ENCODE results near the gene TEKT5.
A peak's percentile ranks its signal among the peaks of the same experiment; 100 is the strongest.
"Not testable (repeated sequence)": the region's sequence is repeated elsewhere in the genome, so short reads cannot be mapped to it uniquely, and the experiment has no call there.

TEKT5 gene

GRCh38 chr16:10641953-10642949, 52.5 kb downstream of the TEKT5 start:
- DNase-seq: no peak
- in situ Hi-C loops (cut with MboI; ENCODE audit: low pct_unique_long_range_greater_than_20kb, low sequenced_read_pairs): no loop called here

- DNase-seq: no peak
- in situ Hi-C loops (cut with MboI; ENCODE audit: low pct_unique_long_range_greater_than_20kb, low sequenced_read_pairs): no loop called here
Measured at GRCh38 chr16:10641555-10641952, 53.2 kb downstream of the TEKT5 start.

DNA sequence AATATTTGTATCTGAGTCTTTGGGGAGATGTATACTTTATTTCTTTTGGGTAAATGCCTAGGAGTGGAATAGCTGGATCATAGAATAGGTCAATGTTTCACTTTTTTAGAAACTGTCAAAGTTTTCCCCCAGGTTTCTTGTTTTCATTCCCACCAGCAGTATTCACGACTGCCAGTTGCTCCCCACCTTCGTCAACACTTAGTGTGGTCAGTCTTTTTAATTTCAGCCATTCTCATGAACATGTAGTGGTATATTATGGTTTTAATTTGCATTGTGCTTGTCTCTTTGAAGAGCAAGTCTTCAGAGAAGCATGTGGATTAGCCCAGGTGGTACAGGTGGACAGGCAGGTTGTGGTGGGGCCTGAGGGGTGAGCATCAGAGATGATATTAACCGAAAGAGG, 53.8 kb downstream of the TEKT5 start:
- no peak for DNase-seq
- in situ Hi-C loops (cut with MboI; ENCODE audit: low pct_unique_long_range_greater_than_20kb, low sequenced_read_pairs): no loop called here

- in situ Hi-C loops (cut with MboI; ENCODE audit: low pct_unique_long_range_greater_than_20kb, low sequenced_read_pairs): no loop called here
- no peak for DNase-seq
Measured at GRCh38 chr16:10638101-10638500, 56.6 kb downstream of the TEKT5 start.

DNA sequence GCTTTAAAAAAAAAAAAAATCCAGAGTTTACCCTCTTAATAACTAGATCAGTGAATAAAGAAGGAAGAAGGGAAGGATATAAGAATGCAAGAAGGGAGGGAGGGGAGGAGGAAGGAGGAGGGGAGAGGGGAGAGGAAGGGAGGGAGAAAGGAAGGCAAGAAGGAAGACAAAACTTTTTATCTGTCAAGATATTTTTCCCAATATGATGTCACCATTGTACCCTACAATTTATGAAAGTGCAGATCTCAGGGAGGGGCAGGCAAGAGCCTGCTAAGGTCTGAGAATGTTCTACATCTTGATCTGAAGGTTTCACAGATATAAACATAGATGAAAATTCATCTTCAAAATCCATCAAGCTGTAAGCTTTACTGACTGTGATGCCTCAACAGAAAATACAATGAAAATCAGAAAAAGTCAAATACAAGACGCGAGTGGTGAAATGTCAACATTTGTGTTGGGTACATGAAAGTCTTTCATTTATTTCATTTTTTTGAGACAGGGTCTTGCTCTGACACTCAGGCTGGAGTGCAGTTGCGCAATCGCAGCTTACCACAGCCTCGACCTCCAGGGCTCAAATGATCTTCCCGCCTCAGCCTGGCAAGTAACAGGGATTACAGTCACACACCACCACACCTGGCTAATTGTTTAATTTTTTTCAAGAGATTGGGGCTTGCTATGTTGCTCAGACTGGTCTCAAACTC, 57.2 kb downstream of the TEKT5 start:
- peak; percentile 40 for DNase-seq
- in situ Hi-C loops (cut with MboI; ENCODE audit: low pct_unique_long_range_greater_than_20kb, low sequenced_read_pairs): no loop called here

- in situ Hi-C loops (cut with MboI; ENCODE audit: low pct_unique_long_range_greater_than_20kb, low sequenced_read_pairs): no loop called here
- DNase-seq: no peak
Measured at GRCh38 chr16:10635365-10636021, 59.2 kb downstream of the TEKT5 start.

GRCh38 chr16:10633429-10633828, 61.3 kb downstream of the TEKT5 start:
- in situ Hi-C loops (cut with MboI; ENCODE audit: low pct_unique_long_range_greater_than_20kb, low sequenced_read_pairs): not testable (repeated sequence)

DNA sequence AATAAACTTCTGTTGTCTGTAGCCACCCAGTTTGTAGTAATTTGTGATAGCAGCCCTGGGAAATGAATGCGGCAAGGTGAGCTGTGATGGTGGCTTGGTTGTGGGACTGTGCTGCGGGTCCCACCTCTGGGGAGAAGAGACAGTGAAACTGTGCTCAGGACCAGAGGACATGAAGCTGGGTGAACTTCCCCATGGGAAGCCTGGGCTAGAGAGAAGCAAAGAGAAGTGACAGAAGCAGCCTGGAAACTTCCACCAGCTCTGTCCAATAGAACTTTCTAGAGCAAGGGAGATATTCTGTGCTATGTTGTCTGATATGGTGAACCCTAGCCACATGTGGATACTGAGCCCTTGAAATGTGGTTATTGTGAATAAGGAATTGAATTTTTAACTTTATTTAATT, 62.8 kb downstream of the TEKT5 start:
- DNase-seq: no peak
- in situ Hi-C loops (cut with MboI; ENCODE audit: low pct_unique_long_range_greater_than_20kb, low sequenced_read_pairs): no loop called here

More at GRCh38 chr16:10633429-10633828, 61.3 kb downstream of the TEKT5 start:
- DNase-seq: not testable (repeated sequence)

GRCh38 chr16:10629592-10629963, 65.2 kb downstream of the TEKT5 start:
- in situ Hi-C loops (cut with MboI; ENCODE audit: low pct_unique_long_range_greater_than_20kb, low sequenced_read_pairs): no loop called here

DNA sequence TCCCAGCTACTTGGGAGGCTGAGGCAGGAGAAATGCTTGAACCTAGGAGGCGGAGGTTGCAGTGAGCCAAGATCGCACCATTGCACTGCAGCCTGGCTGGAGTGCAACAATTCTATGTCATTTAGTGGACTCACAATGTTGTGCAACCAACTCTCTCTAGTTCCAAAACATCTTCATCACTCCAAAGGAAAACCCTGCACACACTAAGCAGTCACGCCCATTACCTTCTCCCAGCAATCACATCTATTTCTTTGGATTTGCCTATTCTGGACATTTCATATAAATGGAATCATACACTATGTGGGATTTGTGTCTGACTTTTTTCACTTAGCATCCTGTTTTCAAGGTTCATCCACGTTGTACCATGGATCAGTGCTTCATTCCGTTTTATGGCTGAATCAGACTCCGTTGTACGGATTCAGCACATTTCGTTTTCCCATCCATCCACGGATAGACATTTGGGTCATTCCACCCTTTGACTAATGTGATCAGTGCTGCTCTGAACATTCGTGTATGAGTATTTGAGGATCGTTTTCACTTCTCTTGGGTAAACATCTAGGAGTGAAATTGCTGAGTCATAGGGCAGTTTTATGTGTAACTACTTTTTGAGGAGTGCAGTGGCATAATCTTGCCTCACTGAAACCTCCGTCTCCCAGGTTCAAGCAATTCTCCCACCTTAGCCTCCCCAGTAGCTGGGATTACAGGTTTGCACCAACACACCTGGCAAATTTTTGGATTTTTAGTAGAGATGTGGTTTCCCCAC, 69.0 kb downstream of the TEKT5 start:
- no peak for DNase-seq
- in situ Hi-C loops (cut with MboI; ENCODE audit: low pct_unique_long_range_greater_than_20kb, low sequenced_read_pairs): no loop called here

More at GRCh38 chr16:10629592-10629963, 65.2 kb downstream of the TEKT5 start:
- DNase-seq: no peak

DNA sequence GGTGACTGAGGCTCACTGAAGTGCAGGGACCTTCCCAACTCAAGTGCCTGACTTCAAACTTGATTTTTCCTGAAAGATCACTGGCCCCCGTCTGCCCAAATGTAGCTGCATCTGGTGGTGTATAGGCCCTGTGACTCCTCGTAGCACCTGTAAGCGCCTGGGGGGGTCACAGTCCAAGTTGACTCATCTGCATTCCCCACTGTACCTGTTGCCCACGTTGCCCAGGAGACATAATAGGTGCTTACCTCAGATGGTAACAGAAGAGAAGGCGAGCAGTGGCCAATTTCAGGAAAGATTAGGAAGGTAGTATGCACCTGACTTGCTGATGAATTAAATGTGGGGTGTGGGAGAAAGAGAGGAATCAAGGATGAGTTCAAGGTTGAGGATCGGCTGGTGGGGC, 70.2 kb downstream of the TEKT5 start:
- in situ Hi-C loops (cut with MboI; ENCODE audit: low pct_unique_long_range_greater_than_20kb, low sequenced_read_pairs): no loop called here
- DNase-seq: no peak

GRCh38 chr16:10623059-10623458, 71.7 kb downstream of the TEKT5 start:
- in situ Hi-C loops (cut with MboI; ENCODE audit: low pct_unique_long_range_greater_than_20kb, low sequenced_read_pairs): no loop called here
- DNase-seq: no peak

DNA sequence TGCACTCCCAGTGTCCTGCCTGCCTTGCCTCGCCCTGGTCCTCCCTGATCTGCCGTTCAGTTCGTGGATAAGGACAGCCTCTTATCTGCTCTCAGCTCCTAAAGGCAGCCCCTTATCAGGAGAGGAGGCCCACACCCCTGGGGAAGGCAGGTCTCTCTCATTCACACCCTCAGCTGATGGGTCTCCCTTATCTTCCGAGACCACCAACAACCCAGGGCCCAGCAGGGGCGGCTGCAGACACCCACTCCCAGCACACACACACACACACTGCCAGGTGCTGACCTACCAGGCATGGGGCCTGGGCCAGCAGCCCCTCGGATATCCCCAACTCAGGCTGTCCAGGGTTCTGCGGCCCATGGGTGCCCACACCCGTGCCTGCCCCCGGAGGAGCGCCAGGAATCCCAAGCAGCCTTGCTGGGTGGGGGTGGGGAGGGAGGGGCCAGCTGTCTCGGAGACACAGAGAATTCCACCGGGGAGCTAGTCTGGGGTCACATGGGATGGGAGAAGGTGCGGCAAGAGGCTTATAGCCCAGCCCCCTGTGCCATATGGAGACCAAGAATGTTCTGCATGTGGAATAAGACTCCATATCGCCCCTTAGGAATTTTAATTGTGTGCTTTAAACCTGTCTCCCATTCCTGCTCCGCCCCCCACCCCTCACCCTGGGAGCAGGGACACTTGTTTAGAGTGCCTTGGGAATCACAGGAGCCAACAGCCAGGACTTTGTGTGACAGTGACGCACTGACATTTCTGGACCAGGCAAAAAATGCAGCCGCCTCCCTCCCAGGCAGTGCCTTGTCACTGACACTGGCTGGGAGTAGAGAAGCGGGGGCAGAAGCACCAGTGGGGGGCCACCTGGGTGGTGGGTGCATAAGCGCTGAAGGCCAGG, 72.5 kb downstream of the TEKT5 start:
- in situ Hi-C loops (cut with MboI; ENCODE audit: low pct_unique_long_range_greater_than_20kb, low sequenced_read_pairs): no loop called here

GRCh38 chr16:10621216-10621949, 73.3 kb downstream of the TEKT5 start:
- in situ Hi-C loops (cut with MboI; ENCODE audit: low pct_unique_long_range_greater_than_20kb, low sequenced_read_pairs); DNase-seq: not testable (repeated sequence)

More for the DNA sequence above, 72.5 kb downstream of the TEKT5 start:
- no peak for DNase-seq

DNA sequence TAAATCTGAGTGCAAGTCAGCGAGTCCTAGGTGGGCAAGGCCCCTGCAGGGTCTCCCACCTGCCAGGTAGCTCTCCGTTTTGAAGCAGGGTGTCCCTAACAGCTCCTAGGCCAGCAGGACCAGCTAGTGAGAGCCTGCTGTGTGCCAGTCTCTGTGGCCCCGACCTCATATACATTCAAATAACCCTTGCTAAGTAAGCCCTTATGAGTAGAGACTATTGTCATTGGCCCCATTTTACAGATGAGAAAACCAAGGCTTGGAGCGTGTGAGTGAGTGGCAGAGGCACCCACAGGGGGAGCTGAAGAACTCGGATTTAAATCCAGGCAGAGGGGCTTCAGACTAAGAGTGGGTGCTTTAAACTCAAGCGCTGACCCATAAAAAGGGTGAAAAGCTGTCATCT, 74.6 kb downstream of the TEKT5 start:
- in situ Hi-C loops (cut with MboI; ENCODE audit: low pct_unique_long_range_greater_than_20kb, low sequenced_read_pairs): no loop called here
- no peak for DNase-seq

GRCh38 chr16:10619271-10619849, 75.4 kb downstream of the TEKT5 start:
- in situ Hi-C loops (cut with MboI; ENCODE audit: low pct_unique_long_range_greater_than_20kb, low sequenced_read_pairs): no loop called here
- DNase-seq: no peak

- DNase-seq: no peak
- in situ Hi-C loops (cut with MboI; ENCODE audit: low pct_unique_long_range_greater_than_20kb, low sequenced_read_pairs): no loop called here
Measured at GRCh38 chr16:10618710-10619209, 76.0 kb downstream of the TEKT5 start.
